H1 (cell line): ENCODE data around the gene TAS1R3. TPM values are rescaled to one million over a fixed set of nuclear protein-coding genes. Genes with fewer than 3 reads are reported as not detected.

ENCODE experiments used
- ATF2 ChIP-seq: IDR thresholded peaks from 2 replicates; pipeline ENCODE4 v1.6.1; 2012; ENCODE audit warnings: low read length, inconsistent platforms
- CEBPB ChIP-seq: IDR thresholded peaks from 2 replicates; pipeline ENCODE4 v1.6.1; 2012; ENCODE audit warnings: low read depth, low read length
- CHD7 ChIP-seq: fragments of 300-600 bp; sonication (generic); IDR thresholded peaks from 2 replicates; pipeline ENCODE4 v1.7.1; 2012; ENCODE audit warnings: low read length, moderate library complexity, mild to moderate bottlenecking, inconsistent platforms; ENCODE audit not compliant: insufficient replicate concordance
- EGR1 ChIP-seq: IDR thresholded peaks from 2 replicates; pipeline ENCODE4 v1.6.1; 2011; ENCODE audit warnings: low read depth, low read length, borderline replicate concordance
- FOSL1 ChIP-seq: IDR thresholded peaks from 2 replicates; pipeline ENCODE4 v1.6.1; 2011; ENCODE audit warnings: mild to moderate bottlenecking, low read depth, low read length, moderate library complexity; ENCODE audit not compliant: insufficient read depth
- KDM4A ChIP-seq: IDR thresholded peaks from one replicate; pipeline ENCODE4 v1.7.1; 2012; ENCODE audit warnings: low read depth, mild to moderate bottlenecking, moderate library complexity, low read length, inconsistent platforms; ENCODE audit not compliant: severe bottlenecking
- PHF8 ChIP-seq: fragments of 200-600 bp; sonication (generic); conservative IDR thresholded peaks from 2 replicates; pipeline ENCODE4 v1.7.1; 2012; ENCODE audit warnings: low read depth, mild to moderate bottlenecking, inconsistent platforms, low read length, moderate library complexity
- polyA plus RNA-seq, 7 experiments: library from polyadenylated mRNA; depleted of rRNA in 3 of 7; stranded (reverse) in 5 of 7; unstranded in 2 of 7; fragments of >200 nt in 5 of 7; fragments of 200-250 nt in 2 of 7; gene quantifications; 1 replicate in 5 of 7; 2 replicates in 1 of 7; 4 replicates in 1 of 7; pipeline versions ENCODE4 v1.2.1 to v1.2.3, GENCODE V29; 2011 to 2013; ENCODE audit warnings: missing spikeins in 2 of 7, mixed read lengths in 2 of 7
- total RNA-seq: library from RNA; stranded (reverse); fragmentation: NEBNext Ultra II Directional; extraction: Animal tissue kit (Norgen Biotek cat#: 25700); gene quantifications from 2 replicates; pipeline ENCODE4 v1.2.1, GENCODE V29; 2021

TAS1R3 gene
- total and polyA plus RNA-seq, 2 of the 8 experiments (the other 6 are each of a cell fraction or from before 2014, with no cell fraction given) = 0.03 to 0.19 TPM

- TF ChIP-seq CHD7 = no peak
- TF ChIP-seq KDM4A = no peak
- no peak for TF ChIP-seq ATF2
- TF ChIP-seq FOSL1 = no peak
- TF ChIP-seq EGR1 = no peak
- TF ChIP-seq CEBPB = no peak
- TF ChIP-seq PHF8 = no peak
Measured at GRCh38 chr1:1285102-1285571, 45.9 kb upstream of the TAS1R3 start (continued).
